ENCODE measurements around the gene NDC80. TPM values are rescaled to one million over a fixed set of nuclear protein-coding genes. Genes with fewer than 3 reads are reported as not detected.
"Not testable (repeated sequence)": the region's sequence is repeated elsewhere in the genome, so short reads cannot be mapped to it uniquely, and the experiment has no call there.

The NDC80 gene
- total RNA-seq, 2 experiments from 2014 or later = 92.3 to 96.5 TPM

GRCh38 chr18:2538844-2539243 lies 32.5 kb upstream of the NDC80 start:
- ChIA-PET POLR2A (no interaction called here), CTCF (no interaction called here)
- no peak overlapping the region for H3K27ac Mint-ChIP-seq

GRCh38 chr18:2540575-2540974 lies 30.8 kb upstream of the NDC80 start:
- Mint-ChIP-seq H3K36me3 (ENCODE audit: low read depth) (peaks cover 10% of the 10 kb centered on the region), H3K27me3 (no peaks in the 10 kb centered on the region), H3K27ac (no peak overlapping the region), H3K4me3 (no peak overlapping the region), H3K9me3 (no peaks in the 10 kb centered on the region), H3K4me1 (peaks cover 2% of the 10 kb centered on the region)
- ChIA-PET CTCF (no interaction called here), POLR2A (no interaction called here)
- DNase-seq = no peak

More at GRCh38 chr18:2538844-2539243, 32.5 kb upstream of the NDC80 start:
- DNase-seq = no peak
- Mint-ChIP-seq H3K4me3 (no peak overlapping the region), H3K4me1 (peaks cover 2% of the 10 kb centered on the region), H3K27me3 (no peaks in the 10 kb centered on the region), H3K36me3 (ENCODE audit: low read depth) (peaks cover 16% of the 10 kb centered on the region), H3K9me3 (no peaks in the 10 kb centered on the region)

GRCh38 chr18:2541925-2542563 lies 29.3 kb upstream of the NDC80 start:
- H3K4me1 Mint-ChIP-seq, H3K4me3 Mint-ChIP-seq, H3K27ac Mint-ChIP-seq, H3K9me3 Mint-ChIP-seq, DNase-seq, H3K27me3 Mint-ChIP-seq, POLR2A ChIA-PET: not testable (repeated sequence)
- peaks cover 11% of the 10 kb centered on the region for H3K36me3 Mint-ChIP-seq (ENCODE audit: low read depth)
- CTCF ChIA-PET = interaction anchor here (0.6 to 0.7 kb wide), 2 partner anchors 76 to 998 kb away, joined by 3 to 4 read pairs; no protein-coding TSS in a partner anchor

GRCh38 chr18:2545155-2545554 lies 26.2 kb upstream of the NDC80 start:
- POLR2A ChIA-PET = no interaction called here
- H3K4me3 Mint-ChIP-seq = no peak overlapping the region
- H3K36me3 Mint-ChIP-seq (ENCODE audit: low read depth) = peaks cover 7% of the 10 kb centered on the region
- peaks cover 4% of the 10 kb centered on the region for H3K4me1 Mint-ChIP-seq
- CTCF ChIA-PET = no interaction called here
- H3K27ac Mint-ChIP-seq = no peak overlapping the region
- H3K27me3 Mint-ChIP-seq = no peaks in the 10 kb centered on the region
- DNase-seq = no peak
- no peaks in the 10 kb centered on the region for H3K9me3 Mint-ChIP-seq

- peaks cover 16% of the 10 kb centered on the region for H3K36me3 Mint-ChIP-seq (ENCODE audit: low read depth)
- CTCF ChIA-PET = interaction anchor here (0.6 to 1.1 kb wide), 4 partner anchors 10 to 443 kb away, joined by 3 to 4 read pairs (median 4); no protein-coding TSS in a partner anchor
- DNase-seq = peak; percentile 13
- H3K27me3 Mint-ChIP-seq = no peaks in the 10 kb centered on the region
- POLR2A ChIA-PET = no interaction called here
- H3K4me1 Mint-ChIP-seq = peaks cover 2% of the 10 kb centered on the region
- no peaks in the 10 kb centered on the region for H3K9me3 Mint-ChIP-seq
- no peak overlapping the region for H3K27ac Mint-ChIP-seq
- H3K4me3 Mint-ChIP-seq = no peak overlapping the region
These were observed 23.8 kb upstream of the NDC80 start for GRCh38 chr18:2547477-2548087.

GRCh38 chr18:2549462-2549861 lies 21.9 kb upstream of the NDC80 start:
- peaks cover 2% of the 10 kb centered on the region for H3K4me1 Mint-ChIP-seq
- peaks cover 16% of the 10 kb centered on the region for H3K36me3 Mint-ChIP-seq (ENCODE audit: low read depth)
- H3K27ac Mint-ChIP-seq = no peak overlapping the region
- H3K27me3 Mint-ChIP-seq = no peaks in the 10 kb centered on the region
- no peak for DNase-seq
- CTCF ChIA-PET = no interaction called here
- no peaks in the 10 kb centered on the region for H3K9me3 Mint-ChIP-seq
- H3K4me3 Mint-ChIP-seq = no peak overlapping the region
- POLR2A ChIA-PET = no interaction called here

- Mint-ChIP-seq H3K4me1 (peaks cover 2% of the 10 kb centered on the region), H3K27ac (no peak overlapping the region), H3K9me3 (no peaks in the 10 kb centered on the region), H3K27me3 (no peaks in the 10 kb centered on the region), H3K4me3 (no peak overlapping the region), H3K36me3 (ENCODE audit: low read depth) (peaks cover 18% of the 10 kb centered on the region)
- ChIA-PET POLR2A (no interaction called here), CTCF (no interaction called here)
- DNase-seq = no peak
These were observed 19.9 kb upstream of the NDC80 start for GRCh38 chr18:2551425-2551824.

- Mint-ChIP-seq H3K27ac (no peak overlapping the region), H3K36me3 (ENCODE audit: low read depth) (peaks cover 22% of the 10 kb centered on the region), H3K4me3 (no peak overlapping the region), H3K9me3 (no peaks in the 10 kb centered on the region), H3K27me3 (no peaks in the 10 kb centered on the region), H3K4me1 (no peaks in the 10 kb centered on the region)
- DNase-seq = no peak
- CTCF ChIA-PET = no interaction called here
- POLR2A ChIA-PET = no interaction called here
These were observed 16.7 kb upstream of the NDC80 start for GRCh38 chr18:2554696-2555095.

GRCh38 chr18:2555895-2556294 lies 15.5 kb upstream of the NDC80 start:
- no peak overlapping the region for H3K4me3 Mint-ChIP-seq
- ChIA-PET POLR2A (interaction anchor here (0.6 kb wide), 1 partner anchor 741 kb away, joined by 5 read pairs; no protein-coding TSS in a partner anchor), CTCF (interaction anchor here (0.5 to 0.6 kb wide), 2 partner anchors 385 to 443 kb away, joined by 3 to 5 read pairs; no protein-coding TSS in a partner anchor)
- no peak for DNase-seq
- H3K9me3 Mint-ChIP-seq = no peaks in the 10 kb centered on the region
- no peaks in the 10 kb centered on the region for H3K27me3 Mint-ChIP-seq
- H3K4me1 Mint-ChIP-seq = no peaks in the 10 kb centered on the region
- H3K36me3 Mint-ChIP-seq (ENCODE audit: low read depth) = peaks cover 20% of the 10 kb centered on the region
- no peak overlapping the region for H3K27ac Mint-ChIP-seq

- H3K27ac Mint-ChIP-seq = no peak overlapping the region
- H3K9me3 Mint-ChIP-seq = no peaks in the 10 kb centered on the region
- POLR2A ChIA-PET = interaction anchor here (0.5 kb wide), 1 partner anchor 48 kb away, joined by 3 read pairs; no protein-coding TSS in a partner anchor
- H3K4me1 Mint-ChIP-seq = no peaks in the 10 kb centered on the region
- no peak overlapping the region for H3K4me3 Mint-ChIP-seq
- H3K27me3 Mint-ChIP-seq = no peaks in the 10 kb centered on the region
- peaks cover 19% of the 10 kb centered on the region for H3K36me3 Mint-ChIP-seq (ENCODE audit: low read depth)
- CTCF ChIA-PET = interaction anchor here (1.3 kb wide), 1 partner anchor 11 kb away, joined by 4 read pairs; no protein-coding TSS in a partner anchor
- DNase-seq = no peak
These were observed 13.8 kb upstream of the NDC80 start for GRCh38 chr18:2557536-2557935.

- Mint-ChIP-seq H3K4me3 (no peak overlapping the region), H3K9me3 (no peaks in the 10 kb centered on the region), H3K27ac (no peak overlapping the region), H3K27me3 (no peaks in the 10 kb centered on the region), H3K4me1 (no peaks in the 10 kb centered on the region), H3K36me3 (ENCODE audit: low read depth) (peaks cover 25% of the 10 kb centered on the region)
- ChIA-PET CTCF (no interaction called here), POLR2A (no interaction called here)
- DNase-seq = no peak
These were observed 12.1 kb upstream of the NDC80 start for GRCh38 chr18:2559249-2559648.

- H3K27me3 Mint-ChIP-seq = no peaks in the 10 kb centered on the region
- H3K27ac Mint-ChIP-seq = no peak overlapping the region
- ChIA-PET CTCF (interaction anchor here (0.7 kb wide), 1 partner anchor 9 kb away, joined by 4 read pairs; no protein-coding TSS in a partner anchor), POLR2A (no interaction called here)
- peaks cover 25% of the 10 kb centered on the region for H3K4me1 Mint-ChIP-seq
- peaks cover 40% of the 10 kb centered on the region for H3K36me3 Mint-ChIP-seq (ENCODE audit: low read depth)
- no peaks in the 10 kb centered on the region for H3K9me3 Mint-ChIP-seq
- H3K4me3 Mint-ChIP-seq = no peak overlapping the region
- DNase-seq = no peak
These were observed 7.0 kb upstream of the NDC80 start for GRCh38 chr18:2564373-2564772.

- DNase-seq = no peak
- H3K4me3 Mint-ChIP-seq = no peak overlapping the region
- no peaks in the 10 kb centered on the region for H3K9me3 Mint-ChIP-seq
- peaks cover 46% of the 10 kb centered on the region for H3K36me3 Mint-ChIP-seq (ENCODE audit: low read depth)
- POLR2A ChIA-PET = no interaction called here
- no peak overlapping the region for H3K27ac Mint-ChIP-seq
- peaks cover 46% of the 10 kb centered on the region for H3K4me1 Mint-ChIP-seq
- CTCF ChIA-PET = no interaction called here
- H3K27me3 Mint-ChIP-seq = no peaks in the 10 kb centered on the region
These were observed 3.2 kb upstream of the NDC80 start for GRCh38 chr18:2568129-2568528.

Measured in activated CD4-positive, alpha-beta T cell treated with anti-CD3 and anti-CD28 coated beads, Interleukin-2, amount 10 ng/mL, durations not matched to agents 7 days and 5 days (primary cell).